ENCODE results near the gene GPR137B. TPM values are rescaled to one million over a fixed set of nuclear protein-coding genes. Genes with fewer than 3 reads are reported as not detected.

Gene GPR137B
- total and polyA plus RNA-seq, 2 of the 8 experiments (the other 6 are each of a cell fraction or from before 2014, with no cell fraction given), result 6.9 to 7.7 TPM

DNA sequence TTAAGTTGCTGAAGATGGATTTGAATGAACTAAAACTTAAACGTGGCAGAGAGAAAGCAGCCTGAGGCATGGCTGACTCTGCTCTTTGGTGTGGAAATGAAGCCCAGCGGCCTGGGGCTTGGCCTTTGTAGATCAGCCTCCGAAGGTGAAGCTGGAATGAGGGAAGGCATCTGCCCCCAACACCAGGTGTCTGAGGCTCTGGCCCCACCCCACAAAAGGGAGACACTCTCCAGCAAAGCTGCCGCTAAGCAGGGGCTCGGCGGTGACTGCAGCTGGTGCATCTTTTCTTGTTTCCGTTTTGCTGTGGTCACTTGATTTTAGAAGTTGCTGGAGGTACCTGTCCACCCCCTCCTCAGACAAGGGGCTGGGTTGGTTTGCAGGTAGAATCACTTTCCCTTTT is 39.3 kb upstream of the GPR137B start:
- H4K8ac ChIP-seq (ENCODE audit: extremely low read depth, insufficient read depth, low read length), result no peak overlapping the region
- no peak overlapping the region for H2BK120ac ChIP-seq (replicated peaks; ENCODE audit: low read depth, low read length)
- H2AK5ac ChIP-seq (ENCODE audit: low read depth, low read length), result no peak overlapping the region
- no peak overlapping the region for H3K27ac ChIP-seq (ENCODE audit: low read depth, low read length)
- no peak overlapping the region for H2BK15ac ChIP-seq (ENCODE audit: low read length)
- no peaks in the 10 kb centered on the region for H3K36me3 ChIP-seq (ENCODE audit: control insufficient read depth in 2 of 4, insufficient read depth in 4 of 4, low read length in 3 of 4)
- no peak overlapping the region for H2BK20ac ChIP-seq (ENCODE audit: low read length)
- H3K23me2 ChIP-seq (ENCODE audit: low read depth, low read length), result peaks cover 9% of the 10 kb centered on the region; the same call in 1 of the 2 replicates
- H2AFZ ChIP-seq (ENCODE audit: low read length), result 0 out of 2 replicates have a peak overlapping the region, but pooled peaks have one; percentile 42
- no peaks in the 10 kb centered on the region for H3K79me1 ChIP-seq (ENCODE audit: low read depth, low read length)
- DNase-seq (ENCODE audit: low read depth in 1 of 2, low spot score in 2 of 2) (peak in 1 of 2 experiments; percentile 56), FAIRE-seq (no peak)
- ChIA-PET CTCF (ENCODE audit: partially characterized antibody) (interaction anchor here (0.6 to 3.5 kb wide), 13 partner anchors 10 to 433 kb away, joined by 3 to 21 read pairs (median 5); no protein-coding TSS in a partner anchor), POLR2A (ENCODE audit: partially characterized antibody) (interaction anchor here (1.6 kb wide), 1 partner anchor 437 kb away, joined by 4 read pairs; no protein-coding TSS in a partner anchor)
- no peak overlapping the region for H3K23ac ChIP-seq (ENCODE audit: insufficient read length)
- no peaks in the 10 kb centered on the region for H3K9me3 ChIP-seq (ENCODE audit: insufficient read depth in 2 of 2, low read depth in 1 of 2, low read length in 1 of 2)
- no peak overlapping the region for H2BK5ac ChIP-seq (ENCODE audit: low read depth, low read length)
- WGBS, 2 experiments (ENCODE audit: extremely low coverage in 1 of 2, insufficient coverage in 1 of 2, insufficient read length in 1 of 2, insufficient replicate concordance in 2 of 2, low coverage in 1 of 2, low lambda C conversion rate in 2 of 2, missing lambda C conversion rate in 1 of 2), result 10% methylated on average over 7 of the region's 7 CpGs; no CpG with 5 or more reads in 1 of the 2 experiments
- H3K18ac ChIP-seq (ENCODE audit: extremely low read depth, low read length), result no peak overlapping the region
- TF ChIP-seq TCF12 (IDR thresholded peaks at IDR 0.05; ENCODE audit: low read depth, low read length) (0 out of 2 replicates have a peak, but pooled peaks have one; percentile 64), E2F6 (IDR thresholded peaks at IDR 0.05) (no peak), CREB1 (IDR thresholded peaks at IDR 0.05) (no peak), TAF1 (IDR thresholded peaks at IDR 0.05; ENCODE audit: low read depth, low read length) (0 out of 2 replicates have a peak, but pooled peaks have one; percentile 36), MAX (IDR thresholded peaks at IDR 0.05) (peak; percentile 6; the same call in 1 of the 2 replicates)
- peak overlapping the region; percentile 11 to 58; a peak in 3 of 4 replicates for H3K4me2 ChIP-seq (ENCODE audit: insufficient read depth in 1 of 2, low read depth in 2 of 2, low read length in 2 of 2)
- no peak overlapping the region; the same call in 1 of the 2 replicates for H2BK12ac ChIP-seq (ENCODE audit: low read depth, low read length)
- H4K20me1 ChIP-seq (replicated peaks in 1 of 2; ENCODE audit: control insufficient read depth in 1 of 2, insufficient read depth in 2 of 2, low read length in 2 of 2), result peaks cover 0 to 9% of the 10 kb centered on the region in 2 experiments
- peaks cover 2 to 9% (median 3%) of the 10 kb centered on the region in 4 experiments; a peak in 6 of 7 replicates for H3K4me1 ChIP-seq (replicated peaks in 1 of 4; ENCODE audit: control insufficient read depth in 3 of 4, insufficient read depth in 4 of 4, low read length in 3 of 4)
- no peak overlapping the region for H4K5ac ChIP-seq (ENCODE audit: insufficient read length, low read depth, low read length)
- H3K56ac ChIP-seq (replicated peaks; ENCODE audit: insufficient read length, low read depth, low read length), result no peak overlapping the region
- H3K27me3 ChIP-seq (replicated peaks in 1 of 4; ENCODE audit: control insufficient read depth in 3 of 4, extremely low read depth in 1 of 4, insufficient read depth in 3 of 4, low read length in 3 of 4), result no peaks in the 10 kb centered on the region
- H3K79me2 ChIP-seq (ENCODE audit: control insufficient read depth in 1 of 2, insufficient read depth in 2 of 2, low read length in 2 of 2), result no peaks in the 10 kb centered on the region
- no peak overlapping the region for H3K14ac ChIP-seq (ENCODE audit: insufficient read length)
- no peak overlapping the region for H4K91ac ChIP-seq (replicated peaks; ENCODE audit: insufficient read length, low read length)
- no peak overlapping the region for H3K4ac ChIP-seq (replicated peaks; ENCODE audit: insufficient read length, low read depth, low read length)
- no peak overlapping the region for H3K9ac ChIP-seq (replicated peaks in 1 of 4; ENCODE audit: extremely low read depth in 1 of 4, low read depth in 3 of 4, low read length in 3 of 4)
- peak overlapping the region in 3 of 4 experiments; percentile 8 to 41 (median 8); a peak in 3 of 8 replicates for H3K4me3 ChIP-seq (ENCODE audit: extremely low read depth in 1 of 4, insufficient read depth in 2 of 4, low read depth in 3 of 4, low read length in 4 of 4)
